WERI-Rb-1 (cell line): ENCODE results near the gene LRP6.

Experiments
- DNase-seq: peaks from one replicate; pipeline ENCODE4 v3.0.0-alpha.2; 2020
- H3K27ac ChIP-seq: fragments of 250-450 bp; sonication (Bioruptor Pico); 2 replicates; pipeline ENCODE4 v1.5.1; 2020; ENCODE audit warnings: mild to moderate bottlenecking, moderate library complexity
- H3K27me3 ChIP-seq: fragments of 250-450 bp; sonication (Bioruptor Pico); 2 replicates; pipeline ENCODE4 v1.5.1; 2021; ENCODE audit warnings: mild to moderate bottlenecking, low read depth, moderate library complexity; ENCODE audit not compliant: insufficient read depth, severe bottlenecking
- H3K36me3 ChIP-seq: fragments of 250-450 bp; sonication (Bioruptor Pico); 2 replicates; pipeline ENCODE4 v1.5.1; 2020; ENCODE audit warnings: mild to moderate bottlenecking, moderate library complexity
- H3K4me3 ChIP-seq: 2 replicates; pipeline ENCODE4 v1.5.1; 2011; ENCODE audit warnings: low read depth, mild to moderate bottlenecking, control low read depth, low read length
- H3K9me3 ChIP-seq: fragments of 250-450 bp; sonication (Bioruptor Pico); 2 replicates; pipeline ENCODE4 v1.5.1; 2021; ENCODE audit warnings: mild to moderate bottlenecking, moderate library complexity; ENCODE audit not compliant: severe bottlenecking
- CTCF ChIP-seq: IDR thresholded peaks from 2 replicates; pipeline ENCODE4 v1.5.1; 2011; ENCODE audit warnings: low read depth, mild to moderate bottlenecking, control low read depth, inconsistent platforms, low read length

LRP6 gene

GRCh38 chr12:12133785-12134184 is 133.1 kb downstream of the LRP6 start:
- DNase-seq, result no peak
- peaks cover 17% of the 10 kb centered on the region for H3K36me3 ChIP-seq
- H3K4me3 ChIP-seq, result no peak overlapping the region

GRCh38 chr12:12133259-12133658 is 133.6 kb downstream of the LRP6 start:
- no peaks in the 10 kb centered on the region for H3K9me3 ChIP-seq
- no peak for TF ChIP-seq CTCF
- H3K36me3 ChIP-seq, result peaks cover 17% of the 10 kb centered on the region
- no peaks in the 10 kb centered on the region for H3K27me3 ChIP-seq
- no peak overlapping the region for H3K4me3 ChIP-seq
- H3K27ac ChIP-seq, result no peak overlapping the region
- DNase-seq, result no peak

More at GRCh38 chr12:12133785-12134184, 133.1 kb downstream of the LRP6 start:
- Histone ChIP-seq H3K27me3 (no peaks in the 10 kb centered on the region), H3K9me3 (no peaks in the 10 kb centered on the region), H3K27ac (no peak overlapping the region)
- TF ChIP-seq CTCF, result no peak

DNA sequence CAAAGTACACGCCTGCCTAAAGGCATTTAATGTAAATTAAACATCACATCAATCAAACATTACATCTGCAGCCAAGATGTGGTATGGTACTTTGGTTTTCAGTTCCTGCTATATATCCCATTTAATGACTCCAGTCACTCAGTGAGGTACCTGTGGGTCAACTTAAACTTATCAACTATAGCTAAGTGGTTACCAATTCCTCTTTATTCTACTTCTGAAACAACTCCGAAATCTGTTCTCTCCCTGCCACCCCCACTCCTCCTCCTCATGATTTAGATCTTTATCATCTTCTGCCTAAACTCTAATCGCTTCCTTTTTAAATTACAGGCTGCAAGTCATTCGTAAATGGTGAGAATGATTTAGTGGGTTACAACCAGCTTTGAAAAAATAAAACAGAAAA is 138.2 kb downstream of the LRP6 start:
- TF ChIP-seq CTCF, result no peak
- no peak overlapping the region for H3K27ac ChIP-seq
- DNase-seq, result no peak

GRCh38 chr12:12127304-12127703 is 139.5 kb downstream of the LRP6 start:
- Histone ChIP-seq H3K4me3 (no peak overlapping the region), H3K9me3 (no peaks in the 10 kb centered on the region), H3K27ac (no peak overlapping the region), H3K27me3 (no peaks in the 10 kb centered on the region), H3K36me3 (peaks cover 41% of the 10 kb centered on the region)
- DNase-seq, result peak; percentile 75
- TF ChIP-seq CTCF, result no peak

More for the DNA sequence above, 138.2 kb downstream of the LRP6 start:
- peaks cover 34% of the 10 kb centered on the region for H3K36me3 ChIP-seq
- H3K27me3 ChIP-seq, result no peaks in the 10 kb centered on the region
- H3K9me3 ChIP-seq, result no peaks in the 10 kb centered on the region
- no peak overlapping the region for H3K4me3 ChIP-seq

DNA sequence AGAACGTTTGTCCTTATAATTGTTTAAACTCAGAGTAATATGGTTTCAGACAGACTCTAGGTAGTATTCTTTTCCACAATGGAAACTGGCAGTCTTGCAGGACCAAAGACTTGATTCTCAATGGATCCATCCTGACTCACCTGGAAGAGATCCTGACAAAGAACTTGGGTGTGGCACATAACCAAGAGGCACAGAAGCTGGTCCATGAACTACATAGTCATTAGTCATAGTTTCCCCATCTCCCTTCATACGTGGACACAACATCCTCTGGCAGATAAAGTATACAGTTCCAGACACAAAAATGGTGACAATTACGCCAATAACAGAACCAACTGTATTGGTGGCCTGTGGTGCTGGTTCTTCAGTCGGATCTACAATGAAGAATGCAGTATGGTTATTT is 140.3 kb downstream of the LRP6 start:
- Histone ChIP-seq H3K27me3 (no peaks in the 10 kb centered on the region), H3K9me3 (no peaks in the 10 kb centered on the region), H3K36me3 (peaks cover 46% of the 10 kb centered on the region), H3K27ac (no peak overlapping the region), H3K4me3 (no peak overlapping the region)
- no peak for DNase-seq
- TF ChIP-seq CTCF, result no peak

- Histone ChIP-seq H3K4me3 (no peak overlapping the region), H3K27me3 (no peaks in the 10 kb centered on the region), H3K27ac (no peak overlapping the region), H3K9me3 (no peaks in the 10 kb centered on the region), H3K36me3 (peaks cover 41% of the 10 kb centered on the region)
- DNase-seq, result no peak
- no peak for TF ChIP-seq CTCF
Measured at GRCh38 chr12:12123036-12123604, 143.7 kb downstream of the LRP6 start.
